ENCODE data around the gene ZFP91. TPM values are rescaled to one million over a fixed set of nuclear protein-coding genes. Genes with fewer than 3 reads are reported as not detected.
"Not testable (repeated sequence)": the region's sequence is repeated elsewhere in the genome, so short reads cannot be mapped to it uniquely, and the experiment has no call there.

ZFP91 gene
- total RNA-seq, 1 experiment from 2014 or later, result 74.3 TPM

DNA sequence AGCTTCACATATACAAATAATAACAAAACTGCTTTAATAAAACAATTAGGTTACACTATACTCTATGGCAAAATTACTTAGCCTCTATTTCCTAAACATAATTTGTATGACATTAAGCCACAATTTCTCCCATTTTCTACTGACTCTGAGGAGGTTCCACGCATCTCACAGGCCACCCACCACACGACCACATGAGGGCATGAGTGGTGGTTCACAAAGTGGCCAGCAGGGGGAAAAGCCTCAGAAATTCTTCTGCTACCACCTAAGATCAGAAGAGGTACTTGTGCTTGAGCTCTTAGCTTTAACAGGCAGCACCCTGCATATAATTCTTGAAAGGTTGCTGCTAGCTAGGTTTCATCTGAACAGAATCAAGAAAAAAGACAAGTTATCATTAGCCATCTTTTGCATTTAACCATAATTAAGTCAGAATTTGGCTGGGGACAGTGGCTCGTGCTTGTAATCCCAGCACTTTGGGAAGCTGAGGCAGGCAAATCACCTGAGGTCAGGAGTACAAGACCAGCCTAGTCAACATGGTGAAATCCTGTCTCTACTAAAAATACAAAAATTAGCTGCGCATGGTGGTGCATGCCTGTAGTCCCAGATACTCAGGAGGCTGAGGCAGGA is 10.9 kb upstream of the ZFP91 start:
- no peak for TF ChIP-seq EZH2 (IDR thresholded peaks at IDR 0.05; ENCODE audit: borderline replicate concordance, low read depth, low read length, poor library complexity, severe bottlenecking)
- TF ChIP-seq CTCF (conservative IDR thresholded peaks at IDR 0.05; ENCODE audit: low read depth, low read length), result peak; percentile 93
- Histone ChIP-seq H3K27ac (ENCODE audit: low read depth, low read length, poor library complexity, severe bottlenecking) (no peak overlapping the region), H3K27me3 (replicated peaks; ENCODE audit: insufficient read depth, low read depth, low read length, poor library complexity) (no peaks in the 10 kb centered on the region), H3K36me3 (ENCODE audit: insufficient read depth, low read length, poor library complexity, severe bottlenecking) (no peaks in the 10 kb centered on the region), H3K4me3 (ENCODE audit: low read depth, low read length, poor library complexity, severe bottlenecking) (no peak overlapping the region), H3K4me1 (ENCODE audit: insufficient read depth, low read length, poor library complexity, severe bottlenecking) (no peaks in the 10 kb centered on the region), H3K9me3 (ENCODE audit: low read depth, low read length, poor library complexity, severe bottlenecking) (no peaks in the 10 kb centered on the region)
- intact Hi-C loops (cut with micrococcal nuclease; ENCODE audit: unreplicated experiment), result loop anchor here (5.0 kb wide), 1 partner anchor 64 kb away; no protein-coding TSS in a partner anchor
- no TSS peak for BruUV-seq (replicated peaks)
- ChIA-PET CTCF (interaction anchor here (1.0 to 2.1 kb wide), 4 partner anchors 9 to 490 kb away, joined by 3 to 8 read pairs (median 4); no protein-coding TSS in a partner anchor), POLR2A (ENCODE audit: low non-redundant PET) (no interaction called here)
- DNase-seq (ENCODE audit: low spot score), result peak; percentile 83

DNA sequence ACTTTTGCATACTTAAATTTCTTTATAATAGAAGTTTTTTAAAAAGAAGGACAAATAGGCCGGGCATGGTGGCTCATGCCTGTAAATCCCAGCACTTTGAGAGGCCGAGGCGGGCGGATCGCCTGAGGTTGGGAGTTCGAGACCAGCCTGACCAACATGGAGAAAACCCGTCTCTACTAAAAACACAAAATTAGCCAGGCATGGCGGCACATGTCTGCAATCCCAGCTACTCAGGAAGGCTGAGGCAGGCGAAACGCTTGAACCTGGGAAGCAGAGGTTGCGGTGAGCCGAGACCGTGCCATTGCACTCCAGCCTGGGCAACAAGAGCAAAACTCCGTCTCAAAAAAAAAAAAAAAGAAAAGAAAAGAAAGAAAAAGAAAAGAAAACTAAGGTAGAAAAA is 6.0 kb upstream of the ZFP91 start:
- CTCF ChIA-PET; BruUV-seq (replicated peaks); H3K36me3 ChIP-seq (ENCODE audit: insufficient read depth, low read length, poor library complexity, severe bottlenecking); H3K9me3 ChIP-seq (ENCODE audit: low read depth, low read length, poor library complexity, severe bottlenecking); H3K27me3 ChIP-seq (replicated peaks; ENCODE audit: insufficient read depth, low read depth, low read length, poor library complexity); DNase-seq (ENCODE audit: low spot score); H3K4me3 ChIP-seq (ENCODE audit: low read depth, low read length, poor library complexity, severe bottlenecking): not testable (repeated sequence)
- Histone ChIP-seq H3K27ac (ENCODE audit: low read depth, low read length, poor library complexity, severe bottlenecking) (peak overlapping the region; percentile 58), H3K4me1 (ENCODE audit: insufficient read depth, low read length, poor library complexity, severe bottlenecking) (peaks cover 19% of the 10 kb centered on the region)
- intact Hi-C loops (cut with micrococcal nuclease; ENCODE audit: unreplicated experiment), result loop anchor here (10.0 kb wide), 4 partner anchors 332 to 1248 kb away; partner anchors contain the start of genes TNKS1BP1 and YPEL4
- POLR2A ChIA-PET (ENCODE audit: low non-redundant PET), result interaction anchor here (0.8 kb wide), 1 partner anchor 1025 kb away, joined by 7 read pairs; no protein-coding TSS in a partner anchor

GRCh38 chr11:58573451-58574104 is 5.3 kb upstream of the ZFP91 start:
- Histone ChIP-seq H3K27me3 (replicated peaks; ENCODE audit: insufficient read depth, low read depth, low read length, poor library complexity) (no peaks in the 10 kb centered on the region), H3K36me3 (ENCODE audit: insufficient read depth, low read length, poor library complexity, severe bottlenecking) (no peaks in the 10 kb centered on the region), H3K9me3 (ENCODE audit: low read depth, low read length, poor library complexity, severe bottlenecking) (no peaks in the 10 kb centered on the region), H3K4me3 (ENCODE audit: low read depth, low read length, poor library complexity, severe bottlenecking) (no peak overlapping the region), H3K4me1 (ENCODE audit: insufficient read depth, low read length, poor library complexity, severe bottlenecking) (peaks cover 19% of the 10 kb centered on the region), H3K27ac (ENCODE audit: low read depth, low read length, poor library complexity, severe bottlenecking) (peak overlapping the region; percentile 58)
- ChIA-PET CTCF (no interaction called here), POLR2A (ENCODE audit: low non-redundant PET) (interaction anchor here (0.8 kb wide), 1 partner anchor 1026 kb away, joined by 7 read pairs; no protein-coding TSS in a partner anchor)
- BruUV-seq (replicated peaks), result no TSS peak
- TF ChIP-seq CTCF (conservative IDR thresholded peaks at IDR 0.05; ENCODE audit: low read depth, low read length), result no peak
- TF ChIP-seq EZH2 (IDR thresholded peaks at IDR 0.05; ENCODE audit: borderline replicate concordance, low read depth, low read length, poor library complexity, severe bottlenecking), result no peak
- intact Hi-C loops (cut with micrococcal nuclease; ENCODE audit: unreplicated experiment), result loop anchor here (10.0 kb wide), 4 partner anchors 331 to 1249 kb away; partner anchors contain the start of genes TNKS1BP1 and YPEL4
- DNase-seq (ENCODE audit: low spot score), result peak; percentile 68
